ENCODE measurements around the gene RGMA.

DNA sequence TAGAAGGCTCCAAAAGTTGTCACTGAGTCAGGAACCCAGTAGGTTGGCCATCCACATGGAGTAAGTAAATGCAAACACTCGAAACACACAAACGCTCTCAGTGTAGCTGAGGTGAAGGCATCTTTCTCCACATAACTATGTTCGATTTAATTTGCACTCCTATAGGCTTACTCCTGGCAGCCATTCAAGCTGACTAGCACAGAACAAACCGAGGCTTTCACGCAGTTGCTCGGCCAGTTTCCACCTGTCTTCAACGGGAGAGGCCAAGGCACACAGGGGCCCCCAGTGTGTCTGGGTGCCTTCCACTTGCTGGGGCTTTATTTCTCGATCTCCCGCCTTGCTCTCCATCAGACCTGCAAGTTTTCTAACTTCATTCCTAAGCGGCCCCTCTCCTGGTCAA lies 18.9 kb downstream of the RGMA start:
- TF ChIP-seq, protein P1, sequence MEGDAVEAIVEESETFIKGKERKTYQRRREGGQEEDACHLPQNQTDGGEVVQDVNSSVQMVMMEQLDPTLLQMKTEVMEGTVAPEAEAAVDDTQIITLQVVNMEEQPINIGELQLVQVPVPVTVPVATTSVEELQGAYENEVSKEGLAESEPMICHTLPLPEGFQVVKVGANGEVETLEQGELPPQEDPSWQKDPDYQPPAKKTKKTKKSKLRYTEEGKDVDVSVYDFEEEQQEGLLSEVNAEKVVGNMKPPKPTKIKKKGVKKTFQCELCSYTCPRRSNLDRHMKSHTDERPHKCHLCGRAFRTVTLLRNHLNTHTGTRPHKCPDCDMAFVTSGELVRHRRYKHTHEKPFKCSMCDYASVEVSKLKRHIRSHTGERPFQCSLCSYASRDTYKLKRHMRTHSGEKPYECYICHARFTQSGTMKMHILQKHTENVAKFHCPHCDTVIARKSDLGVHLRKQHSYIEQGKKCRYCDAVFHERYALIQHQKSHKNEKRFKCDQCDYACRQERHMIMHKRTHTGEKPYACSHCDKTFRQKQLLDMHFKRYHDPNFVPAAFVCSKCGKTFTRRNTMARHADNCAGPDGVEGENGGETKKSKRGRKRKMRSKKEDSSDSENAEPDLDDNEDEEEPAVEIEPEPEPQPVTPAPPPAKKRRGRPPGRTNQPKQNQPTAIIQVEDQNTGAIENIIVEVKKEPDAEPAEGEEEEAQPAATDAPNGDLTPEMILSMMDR (IDR thresholded peaks at IDR 0.05) = no peak
- TF ChIP-seq POLR2A (IDR thresholded peaks at IDR 0.05) = no peak

Measured in tibial nerve (tissue), 3 donors.